ENCODE data around the gene GASK1A. TPM values are rescaled to one million over a fixed set of nuclear protein-coding genes. Genes with fewer than 3 reads are reported as not detected.

The GASK1A gene
- total RNA-seq, 1 donor from 2014 or later: under 0.01 TPM

DNA sequence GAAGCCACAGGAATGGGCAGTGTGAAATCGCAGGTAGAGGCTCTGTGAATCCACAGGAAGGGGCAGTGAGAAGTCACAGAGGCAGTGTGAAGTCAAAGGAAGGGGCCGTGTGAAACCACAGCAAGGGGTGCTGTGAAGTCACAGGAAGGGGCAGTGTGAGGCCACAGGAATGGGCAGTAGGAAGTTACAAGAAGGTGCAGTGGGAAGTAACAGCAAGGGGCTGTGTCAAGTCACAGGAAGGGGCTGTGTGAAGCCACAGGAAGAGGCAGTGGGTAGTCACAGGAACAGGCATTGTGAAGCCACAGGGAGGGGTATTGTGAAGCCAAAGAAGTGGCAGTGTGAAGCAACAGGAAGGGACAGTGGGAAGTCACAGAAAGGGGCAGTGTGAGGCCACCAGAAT is 34.1 kb downstream of the GASK1A start:
- no peak for DNase-seq (ENCODE audit: low read depth in 2 of 2)

DNA sequence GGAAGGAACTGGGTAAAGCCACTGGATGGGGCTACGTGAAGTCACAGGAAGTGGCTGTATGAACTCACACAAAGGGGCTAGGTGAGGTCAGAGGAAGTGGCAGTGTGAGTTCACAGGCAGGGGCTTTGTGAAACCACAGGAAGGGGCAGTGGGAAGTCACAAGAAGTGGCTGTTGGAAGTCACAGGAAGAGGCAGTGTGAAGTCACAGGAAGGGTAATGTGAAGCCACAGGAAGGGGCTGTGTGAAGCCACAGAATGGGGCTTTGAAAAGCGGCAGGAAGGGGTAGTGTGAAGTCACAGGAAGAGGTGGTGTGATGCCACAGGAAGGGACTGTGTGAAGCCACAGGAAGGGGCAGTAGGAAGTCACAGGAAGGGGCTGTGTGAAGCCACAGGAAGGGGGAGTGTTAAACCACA is 34.6 kb downstream of the GASK1A start:
- DNase-seq (ENCODE audit: low read depth in 2 of 2): no peak

DNA sequence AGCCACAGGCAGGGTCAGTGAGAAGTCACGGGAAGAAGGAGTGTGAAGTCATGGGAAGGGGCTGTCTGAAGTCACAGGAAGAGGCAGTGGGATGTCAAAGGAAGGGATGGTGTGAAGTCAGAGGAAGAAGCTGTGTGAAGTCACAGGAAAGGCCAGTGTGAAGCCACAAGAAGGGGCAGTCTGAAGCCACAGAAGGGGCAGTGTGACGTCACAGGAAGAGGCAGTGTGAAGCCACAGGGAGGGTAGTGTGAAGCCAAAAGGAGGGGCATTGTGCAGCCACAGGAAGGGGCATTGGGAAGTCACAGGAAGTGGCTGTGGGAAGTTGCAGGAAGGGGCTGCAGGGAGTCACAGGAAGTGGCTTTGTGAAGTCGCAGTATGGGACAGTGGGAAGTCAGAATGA is 35.1 kb downstream of the GASK1A start:
- no peak for DNase-seq (ENCODE audit: low read depth in 2 of 2)

DNA sequence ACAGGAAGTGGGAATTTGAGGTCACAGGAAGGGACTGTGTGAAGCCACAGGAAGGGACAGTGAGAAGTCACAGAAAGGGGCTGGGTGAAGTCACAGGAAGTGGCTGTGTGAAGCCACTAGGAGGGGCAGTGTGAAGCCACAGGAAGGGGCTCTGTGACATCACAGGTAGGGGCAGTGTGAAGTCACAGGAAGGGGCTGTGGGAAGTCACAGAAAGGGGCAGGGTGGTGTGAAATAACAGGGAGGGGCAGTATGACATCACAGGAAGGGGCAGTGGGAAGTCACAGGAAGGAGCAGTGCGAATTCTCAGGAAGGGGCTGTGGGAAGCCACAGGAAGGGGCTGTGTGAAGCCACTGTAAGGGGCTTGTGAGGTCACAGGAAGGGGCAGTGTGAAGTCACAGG is 35.8 kb downstream of the GASK1A start:
- no peak for DNase-seq (ENCODE audit: low read depth in 2 of 2)

DNA sequence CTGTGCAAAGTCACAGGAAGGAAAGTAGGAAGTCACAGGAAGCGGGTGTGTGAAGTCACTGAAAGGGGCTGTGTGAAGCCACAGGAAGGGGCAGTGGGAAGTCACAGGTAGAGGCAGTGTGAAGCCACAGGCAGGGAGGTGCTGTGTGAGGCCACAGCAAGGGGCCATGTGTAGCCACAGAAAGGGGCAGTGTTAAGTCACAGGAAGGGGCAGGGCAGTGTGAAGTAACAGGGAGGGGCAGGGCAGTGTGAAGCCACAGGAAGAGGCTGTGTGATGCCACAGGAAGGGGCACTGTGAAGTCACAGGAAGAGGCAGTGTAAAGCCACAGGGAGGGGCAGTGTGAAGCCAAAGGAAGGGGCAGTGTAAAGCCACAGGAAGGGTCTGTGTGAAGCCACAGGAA is 36.5 kb downstream of the GASK1A start:
- DNase-seq (ENCODE audit: low read depth in 2 of 2): no peak

DNA sequence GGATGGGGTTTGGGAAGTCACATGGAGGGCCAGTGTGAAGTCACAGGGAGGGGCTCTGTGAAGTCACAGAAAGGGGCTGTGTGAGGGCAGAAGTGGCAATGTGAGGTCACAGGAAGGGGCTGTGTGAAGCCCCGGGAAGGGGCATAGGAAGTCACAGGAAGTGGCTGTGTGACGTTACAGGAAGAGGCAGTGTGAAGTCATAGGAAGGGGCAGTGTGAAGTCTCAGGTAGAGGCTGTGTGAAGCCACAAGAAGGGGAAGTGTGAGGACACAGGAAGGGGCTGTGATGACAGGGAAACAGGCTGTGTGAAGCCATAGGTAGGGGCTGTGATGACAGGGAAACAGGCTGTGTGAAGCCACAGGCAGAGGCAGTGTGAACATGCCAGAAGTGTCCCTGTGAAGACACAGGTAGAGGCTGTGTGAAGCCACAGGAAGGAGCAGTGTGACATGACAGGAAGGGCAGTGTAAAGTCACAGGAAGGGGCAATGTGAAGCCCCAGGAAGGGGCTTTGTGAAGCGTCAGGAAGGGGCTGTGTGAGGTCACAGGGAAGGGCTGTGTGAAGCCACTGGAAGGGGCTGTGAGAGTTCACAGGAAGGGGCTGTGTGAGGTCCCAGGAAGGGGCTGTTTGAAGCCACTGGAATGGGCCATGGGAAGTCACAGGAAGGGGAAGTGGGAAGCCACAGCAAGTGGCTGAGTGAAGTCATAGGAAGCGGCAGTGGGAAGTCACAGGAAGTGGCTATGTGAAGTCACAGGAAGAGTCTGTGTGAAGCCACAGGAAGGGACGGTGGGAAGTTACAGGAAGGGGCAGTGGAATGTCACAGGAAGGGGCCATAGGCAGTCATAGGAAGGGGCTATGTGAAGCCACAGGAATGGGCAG is 37.1 kb downstream of the GASK1A start:
- no peak for DNase-seq (ENCODE audit: low read depth in 2 of 2)

DNA sequence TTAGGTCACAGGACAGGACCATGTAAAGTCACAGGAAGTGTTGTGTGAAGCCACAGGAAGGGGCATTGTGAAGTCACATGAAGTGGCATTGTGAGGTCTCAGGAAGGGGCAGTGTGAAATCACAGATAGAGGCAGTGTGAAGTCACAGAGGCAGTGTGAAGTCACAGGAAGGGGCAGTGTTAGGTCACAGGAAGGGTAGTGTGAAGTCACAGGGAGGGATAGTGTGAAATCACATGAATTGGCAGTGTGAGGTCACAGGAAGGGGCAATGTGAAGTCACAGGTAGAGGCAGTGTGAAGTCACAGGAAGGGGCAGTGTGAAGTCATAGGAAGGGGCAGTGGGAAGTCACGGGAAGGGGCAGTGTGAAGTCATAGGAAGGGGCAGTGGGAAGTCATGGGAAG is 37.9 kb downstream of the GASK1A start:
- no peak for DNase-seq (ENCODE audit: low read depth in 2 of 2)

DNA sequence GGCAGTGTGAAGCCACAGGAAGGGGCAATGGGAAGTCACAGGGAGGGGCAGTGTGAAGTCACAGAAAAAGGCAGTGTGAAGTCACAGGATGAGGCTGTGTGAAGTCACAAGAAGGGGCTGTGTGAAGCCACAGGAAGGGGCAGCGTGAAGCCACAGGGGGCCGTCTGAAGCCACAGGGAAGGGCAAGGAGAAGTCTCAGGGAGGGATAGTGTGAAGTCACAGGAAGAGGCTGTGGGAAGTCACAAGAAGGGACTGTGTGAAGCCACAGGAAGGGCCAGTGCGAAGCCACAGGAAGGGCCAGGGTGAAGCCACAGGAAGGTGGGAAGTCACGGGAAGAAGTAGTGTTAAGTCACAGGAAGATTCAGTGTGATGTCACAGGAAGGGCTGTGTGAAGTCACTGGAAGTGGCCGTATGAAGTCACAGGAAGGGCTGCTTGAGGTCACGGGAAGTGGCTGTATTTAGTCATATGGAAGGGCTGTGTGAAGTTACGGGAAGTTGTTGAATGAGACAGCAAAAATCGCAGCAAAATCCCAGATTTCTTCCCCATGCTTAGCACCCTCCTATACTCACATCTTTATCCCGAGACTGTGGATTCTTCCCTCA is 38.6 kb downstream of the GASK1A start:
- no peak for DNase-seq (ENCODE audit: low read depth in 2 of 2)

DNA sequence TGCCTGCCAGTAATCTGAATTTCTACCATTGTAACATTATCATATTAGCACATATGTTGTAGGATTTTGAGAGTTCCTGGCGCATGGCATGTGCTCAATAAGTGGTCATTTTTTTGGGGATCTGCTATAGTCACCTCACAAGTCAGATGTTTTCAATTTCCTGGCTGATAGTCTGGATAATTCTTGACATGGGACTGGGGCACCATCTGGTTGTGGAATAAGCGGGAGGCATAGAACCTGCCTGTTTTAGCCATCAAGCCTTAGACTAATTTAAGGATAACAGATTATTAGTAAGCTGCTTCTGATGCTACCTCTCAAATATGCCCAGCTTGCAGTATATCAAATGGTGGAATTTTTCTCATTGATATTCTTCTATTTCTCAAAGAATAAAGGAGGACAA is 39.1 kb downstream of the GASK1A start:
- no peak for DNase-seq (ENCODE audit: low read depth in 2 of 2)

DNA sequence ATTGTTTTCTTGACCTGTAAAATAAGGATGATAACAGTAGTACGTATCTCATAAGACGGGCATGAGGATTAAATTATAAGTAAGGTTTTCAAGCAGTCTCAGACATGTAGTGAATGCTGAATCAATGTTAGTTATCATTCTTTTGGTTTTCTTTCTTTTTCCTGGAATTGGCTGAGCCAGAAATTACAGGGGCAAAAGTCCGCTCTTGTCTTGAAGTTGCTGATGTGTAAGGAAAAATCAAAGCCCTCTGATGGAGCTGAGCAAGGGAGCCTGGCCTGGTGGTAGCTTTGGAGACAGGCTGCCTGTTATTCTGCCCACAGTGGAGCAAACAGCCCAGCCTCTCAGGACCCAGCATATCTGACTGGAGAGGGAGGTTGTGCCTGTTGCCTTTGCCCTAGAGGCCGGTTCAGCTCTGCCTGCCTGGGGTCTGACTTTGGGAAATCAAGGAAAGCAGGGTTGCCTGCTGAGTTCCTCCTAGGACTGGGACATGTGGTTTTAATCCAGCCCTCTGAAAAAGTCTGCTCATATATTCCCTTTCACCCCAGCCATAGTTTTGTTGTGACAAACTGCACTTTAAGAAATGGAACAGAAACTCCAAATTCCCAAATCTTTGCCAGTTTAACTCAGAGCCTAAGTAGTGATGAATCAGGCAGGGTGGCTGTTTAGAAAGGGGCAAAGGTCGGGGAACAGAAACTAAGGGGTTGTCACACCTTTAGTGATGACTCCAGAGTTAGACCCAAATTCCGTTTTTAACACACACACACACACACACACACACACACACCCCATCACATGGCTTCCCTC is 40.1 kb downstream of the GASK1A start:
- no peak for DNase-seq (ENCODE audit: low read depth in 2 of 2)

DNA sequence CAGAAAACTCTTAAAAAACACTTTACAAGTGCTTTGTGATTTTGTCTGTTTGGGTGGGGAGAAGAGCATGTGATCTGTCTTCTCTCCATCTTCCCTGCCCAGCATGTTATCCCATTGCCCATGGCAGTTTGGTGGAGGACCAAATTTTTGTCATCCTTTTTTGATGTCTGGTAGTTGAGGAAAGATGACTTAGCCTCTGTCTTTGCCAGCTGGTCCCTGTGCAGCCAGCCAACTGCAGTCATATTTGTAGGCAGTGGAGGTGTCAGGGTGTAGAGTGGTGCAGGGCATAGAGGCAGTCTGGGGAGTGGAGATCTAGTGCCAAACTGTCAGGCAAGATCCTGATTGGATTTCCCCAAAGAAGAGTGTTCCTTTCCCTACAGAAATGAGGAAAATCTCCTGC is 40.7 kb downstream of the GASK1A start:
- DNase-seq (ENCODE audit: low read depth in 2 of 2): no peak

DNA sequence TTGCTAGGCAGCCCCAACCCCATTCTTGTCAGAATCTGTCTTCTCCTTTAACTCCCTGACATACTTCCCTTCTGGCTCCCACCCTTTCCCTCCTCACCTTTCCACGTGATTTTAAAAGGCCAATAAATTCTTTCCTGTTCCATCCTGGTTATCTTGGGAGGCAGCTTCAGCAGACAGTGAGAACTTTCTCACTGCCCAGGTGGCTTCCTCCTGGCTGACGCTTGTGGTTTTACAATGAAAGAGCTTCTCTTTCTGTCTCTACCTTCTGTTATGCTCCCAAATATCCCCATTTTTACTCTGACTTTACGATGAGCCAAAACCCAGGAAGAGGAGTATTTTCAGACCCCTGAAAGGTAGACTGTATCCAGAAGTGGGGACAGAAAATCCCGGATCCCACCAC is 42.1 kb downstream of the GASK1A start:
- DNase-seq (ENCODE audit: low read depth in 2 of 2): no peak

DNA sequence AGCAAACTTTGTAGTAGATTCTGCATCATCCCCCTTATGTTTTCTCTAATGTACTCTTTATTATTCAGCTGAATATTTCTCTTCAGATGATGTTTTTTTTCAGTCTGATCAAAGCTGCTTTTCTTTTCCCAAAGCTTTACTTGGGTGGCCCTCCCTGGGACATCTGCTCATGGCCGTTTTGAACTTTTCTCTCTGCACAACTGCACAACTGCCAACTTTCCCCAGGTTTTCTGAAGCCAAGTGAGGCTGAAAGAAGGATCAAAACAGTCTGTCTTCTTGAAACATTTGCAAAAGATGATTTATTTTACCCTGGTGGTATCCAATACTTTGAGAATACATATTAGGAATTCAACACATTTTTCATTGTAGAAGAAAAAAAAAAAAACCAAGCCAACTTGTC is 43.0 kb downstream of the GASK1A start:
- no peak for DNase-seq (ENCODE audit: low read depth in 2 of 2)

DNA sequence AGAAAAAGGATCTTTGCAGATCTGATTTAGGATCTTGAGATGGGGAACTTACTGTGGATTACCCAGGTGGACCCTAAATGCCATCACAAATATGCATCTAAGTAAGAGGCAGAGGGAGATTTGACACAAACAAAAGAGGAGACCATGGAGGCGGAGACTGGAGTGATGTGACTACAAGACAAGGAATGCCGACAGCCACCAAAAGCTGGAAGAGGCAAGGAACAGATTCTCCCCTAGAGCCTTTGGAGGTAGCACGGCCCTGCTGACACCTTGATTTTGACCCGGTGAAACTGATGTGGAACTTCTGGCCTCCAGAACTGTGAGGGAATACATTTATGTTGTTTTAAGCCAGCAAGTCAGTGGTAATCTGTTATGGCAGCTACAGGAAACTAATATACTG is 44.0 kb downstream of the GASK1A start:
- DNase-seq (ENCODE audit: low read depth in 2 of 2): no peak

DNA sequence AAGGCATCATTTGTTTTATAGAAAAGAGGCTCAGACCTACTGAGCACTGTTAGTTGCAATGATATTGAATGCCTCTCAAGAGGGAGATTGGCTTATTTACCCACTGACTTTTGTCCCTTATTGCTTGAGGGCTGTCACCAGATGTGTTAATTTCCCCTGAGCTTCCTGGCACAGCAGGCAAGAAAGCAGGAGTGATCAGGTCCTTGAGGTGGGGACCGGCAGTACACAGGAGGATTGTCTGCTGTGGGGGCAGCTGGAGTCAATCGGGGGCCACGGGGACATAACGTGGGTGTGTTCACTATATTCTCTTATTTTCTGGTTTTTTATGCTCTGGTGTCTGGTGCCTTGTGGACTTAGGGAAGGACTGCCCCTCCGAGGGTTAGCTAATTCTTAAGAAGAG is 44.6 kb downstream of the GASK1A start:
- no peak for DNase-seq (ENCODE audit: low read depth in 2 of 2)

DNA sequence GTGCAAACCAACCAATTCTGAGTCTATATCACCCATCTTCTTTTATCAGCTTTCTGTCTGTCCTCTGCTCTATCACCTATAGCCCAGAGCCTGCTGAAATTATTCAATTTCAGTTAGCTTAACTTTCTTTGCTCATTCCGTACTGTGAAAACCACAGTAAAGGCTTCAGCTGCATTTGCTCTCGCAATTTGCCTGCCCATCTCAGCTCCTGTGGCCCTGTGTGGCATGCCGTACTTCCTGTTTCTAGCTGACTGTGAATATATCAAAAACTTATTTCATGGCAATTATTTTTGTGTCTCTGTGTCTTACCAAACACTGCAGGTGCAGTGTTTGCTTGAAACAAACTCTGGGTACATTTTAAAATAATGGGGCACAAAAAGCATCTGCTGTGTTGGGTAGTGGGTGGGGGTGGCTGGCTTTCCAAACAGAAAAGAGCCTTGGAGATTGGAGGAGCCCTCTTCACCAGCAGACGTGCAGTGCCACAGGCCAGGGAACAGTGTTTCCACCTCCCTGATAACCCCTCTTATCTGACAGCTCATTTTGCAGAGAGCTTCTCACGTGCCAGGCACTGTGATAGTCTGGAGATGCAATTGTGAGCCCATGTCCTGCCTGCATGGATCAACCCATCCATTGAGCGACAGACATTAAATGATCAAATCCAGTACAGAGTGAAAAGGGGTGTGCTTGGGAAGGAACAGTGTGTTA is 45.2 kb downstream of the GASK1A start:
- DNase-seq (ENCODE audit: low read depth in 2 of 2): no peak

DNA sequence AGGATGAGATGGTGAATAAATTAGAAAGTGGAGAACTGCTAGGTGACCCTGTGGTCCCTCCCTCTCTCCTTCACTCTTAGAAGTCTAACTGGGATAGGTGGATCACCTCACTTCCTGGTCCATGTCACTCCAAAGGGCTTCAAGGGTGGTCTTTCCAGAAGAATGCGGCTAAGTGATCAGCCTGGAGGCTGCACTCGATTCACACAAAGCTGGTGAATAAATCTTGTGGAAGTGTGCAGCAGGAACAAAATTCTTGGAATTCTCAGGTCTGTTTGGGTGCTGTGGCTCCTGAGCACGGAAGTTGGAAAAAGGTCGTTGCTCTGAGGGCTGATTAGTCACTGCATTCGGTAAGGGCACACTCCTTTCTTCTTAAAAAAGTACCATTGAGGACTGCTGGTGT is 46.3 kb downstream of the GASK1A start:
- no peak for DNase-seq (ENCODE audit: low read depth in 2 of 2)

DNA sequence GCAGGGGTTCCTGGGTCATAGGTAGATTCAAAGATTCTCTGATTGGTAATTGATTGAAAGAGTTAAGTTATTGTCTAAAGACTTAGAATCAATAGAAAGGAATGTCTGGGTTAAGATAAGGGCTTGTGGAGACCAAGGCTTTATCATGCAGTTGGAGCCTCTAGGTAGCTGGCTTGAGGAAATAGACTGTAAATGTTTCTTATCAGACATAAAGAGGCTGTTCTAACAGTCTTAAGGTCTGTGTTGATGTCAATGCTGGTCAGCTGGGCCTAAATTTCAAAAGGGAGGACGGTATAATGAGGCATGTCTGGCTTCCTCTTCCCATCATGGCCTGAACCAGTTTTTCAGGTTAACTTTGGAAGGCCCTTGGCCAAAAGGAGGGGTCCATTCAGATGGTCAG is 48.9 kb downstream of the GASK1A start:
- no peak for DNase-seq (ENCODE audit: low read depth in 2 of 2)

DNA sequence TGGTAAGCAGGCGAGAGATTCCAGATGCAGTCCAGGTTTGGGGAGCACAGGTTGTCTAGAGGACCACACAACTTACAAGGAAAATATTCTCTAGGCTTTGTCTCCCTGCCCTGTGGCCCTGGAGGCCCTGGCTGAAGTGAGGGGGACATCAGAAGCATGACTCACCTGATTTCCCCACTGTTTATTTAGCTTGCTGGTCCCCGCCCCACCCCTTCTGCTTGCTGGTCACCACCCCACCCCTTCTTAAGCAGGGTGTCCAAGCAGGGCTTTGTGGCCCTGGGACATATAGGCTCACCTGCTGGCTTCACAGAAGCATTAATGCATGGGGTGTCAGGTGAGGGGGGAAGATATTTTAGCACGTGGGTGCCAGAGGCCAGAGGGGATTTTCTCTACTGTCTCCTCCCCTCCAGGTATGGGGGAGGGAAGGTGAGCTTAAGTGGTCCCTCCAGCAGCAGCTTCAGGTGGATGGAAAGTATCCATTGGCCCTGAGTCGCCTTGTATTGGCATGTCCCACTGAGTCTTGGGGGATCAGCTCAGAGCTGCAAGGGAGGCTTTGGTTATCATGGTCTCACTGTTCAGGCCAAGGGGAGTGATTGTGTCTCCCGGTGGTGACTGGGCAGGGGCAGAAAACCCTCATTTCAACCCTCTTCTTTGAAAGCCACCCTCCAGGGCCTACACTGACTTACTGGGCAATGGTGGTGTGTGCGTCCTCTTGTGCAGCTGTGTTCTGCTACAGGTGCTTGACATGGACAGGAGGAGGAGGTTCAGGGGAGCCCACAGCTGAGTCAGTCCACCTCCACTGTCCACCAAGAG is 49.8 kb downstream of the GASK1A start:
- DNase-seq (ENCODE audit: low read depth in 2 of 2): no peak

DNA sequence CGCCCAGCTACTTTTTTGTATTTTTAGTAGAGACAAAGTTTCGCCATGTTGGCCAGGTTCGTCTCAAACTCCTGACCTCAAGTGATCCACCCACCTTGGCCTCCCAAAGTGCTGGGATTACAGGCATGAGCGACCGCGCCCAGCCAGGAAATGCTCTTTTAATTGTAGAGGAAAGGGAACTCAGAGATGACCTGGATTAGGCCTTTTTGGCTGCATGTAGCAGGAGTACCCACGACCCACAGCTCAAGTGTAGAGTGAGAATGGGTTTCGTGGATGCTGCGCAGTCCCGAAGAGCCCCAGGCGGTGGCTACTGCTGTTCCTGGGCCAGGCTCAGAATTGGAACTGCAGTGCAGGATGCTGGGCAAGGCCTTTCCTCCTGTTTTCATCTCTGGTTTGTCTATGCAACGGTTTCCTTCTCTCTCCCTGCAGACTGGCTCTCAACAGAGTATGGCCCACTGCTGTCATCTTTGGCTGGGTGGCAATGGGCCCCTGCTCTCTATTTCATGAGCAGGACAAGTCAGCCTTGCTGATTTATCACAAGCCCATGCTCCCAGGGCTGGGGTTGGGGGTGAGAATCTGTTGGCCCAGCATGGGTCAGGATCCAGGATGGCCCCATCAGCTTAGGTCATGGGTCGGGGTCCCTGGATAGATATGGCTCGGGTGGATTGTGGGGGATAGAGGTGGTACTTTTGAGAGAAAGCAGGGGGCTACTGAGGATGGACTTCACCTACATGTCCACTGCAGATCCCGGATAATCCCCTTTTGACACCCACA is 51.2 kb downstream of the GASK1A start:
- DNase-seq (ENCODE audit: low read depth in 2 of 2): no peak
